Adrenal gland (tissue), 12 donors: ENCODE measurements around the gene OR52N4. TPM values are rescaled to one million over a fixed set of nuclear protein-coding genes. Genes with fewer than 3 reads are reported as not detected.

Source experiments
- DNase-seq, 7 donors: peaks; one replicate each; pipeline ENCODE4 v3.0.0-alpha.2; 2019 to 2020
- H3K27ac ChIP-seq, 5 donors: fragments of 200-600 bp; sonication (generic) in 4 of 5; 1 replicate in 3 of 5; 2 replicates in 2 of 5; pipeline versions ENCODE4 v1.5.1 to v1.8.0; 2016 to 2020; ENCODE audit warnings: mild to moderate bottlenecking in 1 of 5
- H3K27me3 ChIP-seq: fragments of 200-600 bp; 2 replicates; pipeline ENCODE4 v1.8.0; 2021
- H3K36me3 ChIP-seq, 2 donors: fragments of 200-600 bp; replicated peaks in 1 of 2; 1 replicate in 1 of 2; 2 replicates in 1 of 2; pipeline versions ENCODE4 v1.5.1 to v1.8.0; 2018 to 2022
- H3K4me1 ChIP-seq, 2 donors: fragments of 200-600 bp; replicated peaks in 1 of 2; 1 replicate in 1 of 2; 2 replicates in 1 of 2; pipeline versions ENCODE4 v1.5.1 to v1.8.0; 2018 to 2021
- H3K4me3 ChIP-seq, 4 donors: fragments of 200-600 bp; sonication (generic) in 3 of 4; one replicate each; pipeline ENCODE4 v1.5.1; 2016 to 2018
- H3K9me3 ChIP-seq, 3 donors: fragments of 200-600 bp; sonication (generic) in 1 of 3; replicated peaks in 1 of 3; 1 replicate in 2 of 3; 2 replicates in 1 of 3; pipeline versions ENCODE4 v1.5.1 to v1.8.0; 2016 to 2021
- POLR2A ChIP-seq, 2 donors: fragments of 450-650 bp; IDR thresholded peaks; one replicate each; pipeline ENCODE4 v1.6.1; 2017; ENCODE audit warnings: antibody characterized with exemption in 2 of 2, mild to moderate bottlenecking in 2 of 2, moderate library complexity in 1 of 2
- WGBS, 4 donors: extraction: QIAGEN DNeasy Blood & Tissue Kit in 2 of 4; methylation state at CpG; one replicate each; pipeline versions ENCODE4 v1.1.5 to v1.1.7; 2013 to 2017; 5-methylcytosine and 5-hydroxymethylcytosine counted together
- intact Hi-C, 2 donors: fragments of 100-400 bp; cut with DNase I; formaldehyde crosslinking; loops; one replicate each; pipeline versions ENCODE4 v1.14.1 to v1.15.0; 2022 to 2023
- polyA plus RNA-seq, 3 donors: library from polyadenylated mRNA; stranded (reverse); fragments of 200-250 nt in 2 of 3; fragments of 350-450 nt in 1 of 3; fragmentation: Illumina TruSeq in 1 of 3; extraction: RNeasy Lipid Tissue Mini Kit (QIAGEN cat#74804) in 1 of 3; gene quantifications; one replicate each; pipeline ENCODE4 v1.2.3, GENCODE V29; 2013 to 2014
- total RNA-seq, 9 donors: library from RNA; depleted of rRNA in 4 of 9; stranded (reverse); fragments of >200 nt in 4 of 9; fragments of 120-200 nt in 1 of 9; fragmentation: NEBNext Ultra II Directional in 1 of 9; extraction: Animal tissue kit (Norgen Biotek cat#: 25700) in 1 of 9; gene quantifications; one replicate each; pipeline versions ENCODE4 v1.1.0 to v1.2.4, GENCODE V29; 2013 to 2023
- TF ChIP-seq, protein P1 (sequence below), 6 experiments: fragments of 450-650 bp in 4 of 6; fragments of 200-600 bp in 2 of 6; sonication (generic) in 1 of 6; IDR thresholded peaks; 1 replicate in 5 of 6; 2 replicates in 1 of 6; pipeline versions ENCODE4 v1.5.1 to v1.8.0; 2016 to 2021; ENCODE audit warnings: antibody characterized with exemption in 6 of 6, mild to moderate bottlenecking in 2 of 6, moderate library complexity in 1 of 6
- donor health status: healthy with polysubstance abuse.
- donor health status: Bipolar disorder and iron deficiency.
- donor health status: DM: yes; HTN: yes; CAD: no.
- donor health status: DM: no; HTN: no; CAD: no.
- donor health status: DM: no; HTN: no; CAD: no.
- donor health status: DM: yes; HTN: yes; CAD: no.

Gene OR52N4
- total and polyA plus RNA-seq, 12 donors, result 0.11 to 0.37 TPM; not detected in 10

DNA sequence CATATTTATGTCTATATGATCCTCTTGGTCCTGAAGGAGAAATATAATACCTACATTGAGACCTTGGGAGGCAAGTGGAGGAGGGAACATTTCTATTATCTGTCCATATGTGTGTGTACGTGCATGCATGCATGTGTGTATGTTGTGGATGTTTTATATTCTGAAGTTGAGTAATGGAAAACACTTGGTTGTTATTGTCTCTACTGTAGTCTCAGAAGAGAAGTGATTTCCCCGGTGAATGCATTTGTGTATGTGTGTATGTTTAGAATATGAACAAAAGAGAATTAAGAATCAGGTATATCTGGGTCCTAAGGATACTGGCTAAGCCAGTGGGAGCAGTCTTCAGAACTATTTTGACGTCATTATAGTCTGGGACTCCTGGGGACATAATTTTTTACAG is 37.1 kb downstream of the OR52N4 start, which contains the start of gene OR52N1:
TSS of gene OR52N1 (minus strand) at position 101 of the 400 bp plus-strand sequence. CDS start 2,449 bp downstream, outside the sequence.
- no peak for DNase-seq
- no peaks in the 10 kb centered on the region for H3K4me1 ChIP-seq
- WGBS, 4 donors, result 67 to 77% (median 71%) methylated on average over 3 of the region's 3 CpGs

DNA sequence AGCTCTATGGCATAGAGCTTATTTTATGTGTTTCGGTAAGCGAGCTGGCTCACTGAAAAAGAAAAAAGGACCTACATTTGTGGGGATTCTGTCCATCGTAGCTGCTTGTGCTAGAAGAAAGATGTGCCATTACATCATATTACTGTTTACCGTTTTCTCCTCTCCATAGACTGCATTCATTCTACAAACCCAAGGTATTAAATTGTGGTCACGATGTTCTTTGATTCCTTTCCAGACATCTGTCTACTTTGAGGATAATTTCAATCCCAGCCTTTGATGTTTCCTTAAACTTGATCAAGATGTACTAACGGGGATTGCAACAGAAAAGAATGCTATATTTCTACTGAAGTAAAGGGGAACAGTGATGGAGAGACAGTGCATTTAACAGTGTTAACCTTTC is 42.5 kb downstream of the OR52N4 start:
- Histone ChIP-seq H3K27ac (no peak overlapping the region), H3K4me1 (no peaks in the 10 kb centered on the region), H3K27me3 (no peaks in the 10 kb centered on the region), H3K9me3 (no peaks in the 10 kb centered on the region), H3K4me3 (no peak overlapping the region), H3K36me3 (no peaks in the 10 kb centered on the region)
- TF ChIP-seq, protein P1, sequence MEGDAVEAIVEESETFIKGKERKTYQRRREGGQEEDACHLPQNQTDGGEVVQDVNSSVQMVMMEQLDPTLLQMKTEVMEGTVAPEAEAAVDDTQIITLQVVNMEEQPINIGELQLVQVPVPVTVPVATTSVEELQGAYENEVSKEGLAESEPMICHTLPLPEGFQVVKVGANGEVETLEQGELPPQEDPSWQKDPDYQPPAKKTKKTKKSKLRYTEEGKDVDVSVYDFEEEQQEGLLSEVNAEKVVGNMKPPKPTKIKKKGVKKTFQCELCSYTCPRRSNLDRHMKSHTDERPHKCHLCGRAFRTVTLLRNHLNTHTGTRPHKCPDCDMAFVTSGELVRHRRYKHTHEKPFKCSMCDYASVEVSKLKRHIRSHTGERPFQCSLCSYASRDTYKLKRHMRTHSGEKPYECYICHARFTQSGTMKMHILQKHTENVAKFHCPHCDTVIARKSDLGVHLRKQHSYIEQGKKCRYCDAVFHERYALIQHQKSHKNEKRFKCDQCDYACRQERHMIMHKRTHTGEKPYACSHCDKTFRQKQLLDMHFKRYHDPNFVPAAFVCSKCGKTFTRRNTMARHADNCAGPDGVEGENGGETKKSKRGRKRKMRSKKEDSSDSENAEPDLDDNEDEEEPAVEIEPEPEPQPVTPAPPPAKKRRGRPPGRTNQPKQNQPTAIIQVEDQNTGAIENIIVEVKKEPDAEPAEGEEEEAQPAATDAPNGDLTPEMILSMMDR (IDR thresholded peaks at IDR 0.05), result no peak
- no peak for TF ChIP-seq POLR2A (IDR thresholded peaks at IDR 0.05)
- WGBS, 4 donors, result 79 to 84% (median 81%) methylated on average over 6 of the region's 6 CpGs
- no peak for DNase-seq
- intact Hi-C loops, result no loop called here

More for the DNA sequence above, 37.1 kb downstream of the OR52N4 start, which contains the start of gene OR52N1:
- TF ChIP-seq, protein P1 (IDR thresholded peaks at IDR 0.05), result no peak
- no peak for TF ChIP-seq POLR2A (IDR thresholded peaks at IDR 0.05)
- Histone ChIP-seq H3K9me3 (no peaks in the 10 kb centered on the region), H3K36me3 (no peaks in the 10 kb centered on the region), H3K27me3 (no peaks in the 10 kb centered on the region), H3K27ac (no peak within 1 kb of the TSS), H3K4me3 (no peak within 1 kb of the TSS)
- intact Hi-C loops, result no loop called here

GRCh38 chr11:5803982-5804381 is 49.9 kb downstream of the OR52N4 start:
- TF ChIP-seq POLR2A (IDR thresholded peaks at IDR 0.05), result no peak
- TF ChIP-seq, protein P1 (IDR thresholded peaks at IDR 0.05), result no peak
- H3K4me1 ChIP-seq, result no peaks in the 10 kb centered on the region
- H3K4me3 ChIP-seq, result no peak overlapping the region
- intact Hi-C loops, result loop anchor here (10.0 kb wide), 2 partner anchors 209 to 329 kb away; partner anchors contain the start of gene TRIM6 (in 1 of the 2)
- H3K9me3 ChIP-seq, result no peaks in the 10 kb centered on the region
- no peak for DNase-seq
- H3K36me3 ChIP-seq, result no peaks in the 10 kb centered on the region
- WGBS, 4 donors, result 80 to 88% (median 82%) methylated on average over 5 of the region's 5 CpGs
- no peak overlapping the region for H3K27ac ChIP-seq
- peaks cover 4% of the 10 kb centered on the region for H3K27me3 ChIP-seq

Other genes starting within 250 kb of the OR52N4 start
- gene UBQLN3, start 244.3 kb upstream of the OR52N4 start, total RNA-seq, result under 1 TPM in 6 of 9 donors, not detected in 3; 0.25 to 0.67 (median 0.48) TPM
- gene UBQLN3, start 244.3 kb upstream of the OR52N4 start, polyA plus RNA-seq, result not detected
- 1 to 10 TPM in 3 of 9 donors, under 1 TPM in 5, not detected in 1; 0.29 to 1.4 (median 0.65) TPM for gene UBQLNL, start 237.5 kb upstream of the OR52N4 start, total RNA-seq
- gene UBQLNL, start 237.5 kb upstream of the OR52N4 start, polyA plus RNA-seq, result 1 to 10 TPM in 2 of 3 donors, under 1 TPM in 1; 0.26 to 1.1 (median 1.0) TPM
- gene OR52H1, start 205.7 kb upstream of the OR52N4 start, total RNA-seq, result 1 to 10 TPM in 2 of 9 donors, under 1 TPM in 2, not detected in 5; 0.22 to 1.6 (median 0.69) TPM
- not detected for gene OR52H1, start 205.7 kb upstream of the OR52N4 start, polyA plus RNA-seq
- not detected for gene OR52B6, start 173.4 kb upstream of the OR52N4 start, total RNA-seq
- not detected for gene OR52B6, start 173.4 kb upstream of the OR52N4 start, polyA plus RNA-seq
- gene TRIM6, start 157.6 kb upstream of the OR52N4 start, total RNA-seq, result 10 to 100 TPM in 1 of 9 donors, 1 to 10 TPM in 8; 2.9 to 29.3 (median 5.3) TPM
- 1 to 10 TPM; 2.3 to 6.0 (median 3.6) TPM for gene TRIM6, start 157.6 kb upstream of the OR52N4 start, polyA plus RNA-seq
- gene TRIM34, start 129.2 kb upstream of the OR52N4 start, total RNA-seq, result 10 to 100 TPM in 7 of 9 donors, 1 to 10 TPM in 2; 5.9 to 22.1 (median 12.0) TPM
- 10 to 100 TPM in 1 of 3 donors, 1 to 10 TPM in 2; 5.0 to 11.2 (median 7.6) TPM for gene TRIM34, start 129.2 kb upstream of the OR52N4 start, polyA plus RNA-seq
- 10 to 100 TPM; 23.1 to 36.4 (median 31.5) TPM for gene TRIM5, start 69.2 kb upstream of the OR52N4 start, total RNA-seq
- 10 to 100 TPM in 2 of 3 donors, 1 to 10 TPM in 1; 8.2 to 33.5 (median 12.6) TPM for gene TRIM5, start 69.2 kb upstream of the OR52N4 start, polyA plus RNA-seq
- 10 to 100 TPM in 8 of 9 donors, 1 to 10 TPM in 1; 5.1 to 71.8 (median 27.2) TPM for gene TRIM22, start 64.5 kb upstream of the OR52N4 start, total RNA-seq
- gene TRIM22, start 64.5 kb upstream of the OR52N4 start, polyA plus RNA-seq, result 10 to 100 TPM; 15.7 to 23.2 (median 18.0) TPM
- not detected for gene OR56B1, start 17.8 kb upstream of the OR52N4 start, total RNA-seq
- not detected for gene OR56B1, start 17.8 kb upstream of the OR52N4 start, polyA plus RNA-seq
- under 1 TPM in 1 of 9 donors, not detected in 8; 0.11 TPM for gene OR52N5, start 29.1 kb downstream of the OR52N4 start, total RNA-seq
- not detected for gene OR52N5, start 29.1 kb downstream of the OR52N4 start, polyA plus RNA-seq
- gene OR52N1, start 37.0 kb downstream of the OR52N4 start, total RNA-seq, result not detected
- not detected for gene OR52N1, start 37.0 kb downstream of the OR52N4 start, polyA plus RNA-seq
- gene OR52N2, start 54.7 kb downstream of the OR52N4 start, total RNA-seq, result not detected
- not detected for gene OR52N2, start 54.7 kb downstream of the OR52N4 start, polyA plus RNA-seq
- under 1 TPM in 1 of 9 donors, not detected in 8; 0.11 TPM for gene OR52E6, start 87.7 kb downstream of the OR52N4 start, total RNA-seq
- not detected for gene OR52E6, start 87.7 kb downstream of the OR52N4 start, polyA plus RNA-seq
- gene OR52E8, start 103.4 kb downstream of the OR52N4 start, total RNA-seq, result not detected
- not detected for gene OR52E8, start 103.4 kb downstream of the OR52N4 start, polyA plus RNA-seq
- not detected for gene OR52E4, start 126.4 kb downstream of the OR52N4 start, total RNA-seq
- not detected for gene OR52E4, start 126.4 kb downstream of the OR52N4 start, polyA plus RNA-seq
- not detected for gene OR52E5, start 139.0 kb downstream of the OR52N4 start, total RNA-seq
- gene OR52E5, start 139.0 kb downstream of the OR52N4 start, polyA plus RNA-seq, result not detected
- not detected for gene OR56A3, start 188.0 kb downstream of the OR52N4 start, total RNA-seq
- gene OR56A3, start 188.0 kb downstream of the OR52N4 start, polyA plus RNA-seq, result not detected
- not detected for gene OR56A5, start 214.3 kb downstream of the OR52N4 start, total RNA-seq
- not detected for gene OR56A5, start 214.3 kb downstream of the OR52N4 start, polyA plus RNA-seq
- gene OR52L1, start 232.7 kb downstream of the OR52N4 start, total RNA-seq, result under 1 TPM in 1 of 9 donors, not detected in 8; 0.61 TPM
- gene OR52L1, start 232.7 kb downstream of the OR52N4 start, polyA plus RNA-seq, result not detected